ENCODE data around the gene SLC49A4. TPM values are rescaled to one million over a fixed set of nuclear protein-coding genes. Genes with fewer than 3 reads are reported as not detected.
A peak's percentile ranks its signal among the peaks of the same experiment; 100 is the strongest.

SLC49A4 gene
- total RNA-seq, 1 donor = 43.4 TPM

DNA sequence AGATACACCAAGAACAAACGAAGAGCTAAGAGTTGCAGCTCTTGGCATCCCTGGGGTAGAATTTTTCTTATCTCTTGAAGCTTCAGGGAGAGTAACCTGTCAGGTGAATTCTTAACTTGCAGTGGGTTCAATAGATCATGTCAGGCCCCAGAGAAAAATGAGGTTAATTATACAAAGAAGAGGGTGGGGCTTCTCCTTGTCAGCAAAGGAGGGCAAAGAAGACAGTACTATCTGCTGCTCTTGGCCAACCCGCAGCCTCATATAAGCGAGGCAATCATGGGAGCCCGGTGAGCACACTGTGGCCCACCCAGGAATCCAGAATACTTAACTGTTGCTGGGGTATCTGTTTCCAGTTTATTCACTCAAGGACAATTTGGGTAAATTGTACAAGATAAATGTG is 122.5 kb downstream of the SLC49A4 start:
- Histone ChIP-seq H2AFZ (ENCODE audit: low read length) (no peak overlapping the region), H3K9me3 (ENCODE audit: low read depth, low read length) (no peaks in the 10 kb centered on the region), H3K79me2 (ENCODE audit: insufficient read depth, low read length) (no peaks in the 10 kb centered on the region), H3K27ac (ENCODE audit: low read depth, low read length) (no peak overlapping the region), H3K36me3 (ENCODE audit: insufficient read depth, low read length) (no peaks in the 10 kb centered on the region), H3K4me1 (ENCODE audit: insufficient read depth, low read length) (no peaks in the 10 kb centered on the region), H3K27me3 (ENCODE audit: insufficient read depth, low read length) (peaks cover 43% of the 10 kb centered on the region), H3K4me2 (ENCODE audit: insufficient read depth, low read length) (no peak overlapping the region), H3K4me3 (ENCODE audit: insufficient read depth, low read length) (no peak overlapping the region), H4K20me1 (ENCODE audit: insufficient read depth, low read length) (no peaks in the 10 kb centered on the region)
- TF ChIP-seq, protein P1, sequence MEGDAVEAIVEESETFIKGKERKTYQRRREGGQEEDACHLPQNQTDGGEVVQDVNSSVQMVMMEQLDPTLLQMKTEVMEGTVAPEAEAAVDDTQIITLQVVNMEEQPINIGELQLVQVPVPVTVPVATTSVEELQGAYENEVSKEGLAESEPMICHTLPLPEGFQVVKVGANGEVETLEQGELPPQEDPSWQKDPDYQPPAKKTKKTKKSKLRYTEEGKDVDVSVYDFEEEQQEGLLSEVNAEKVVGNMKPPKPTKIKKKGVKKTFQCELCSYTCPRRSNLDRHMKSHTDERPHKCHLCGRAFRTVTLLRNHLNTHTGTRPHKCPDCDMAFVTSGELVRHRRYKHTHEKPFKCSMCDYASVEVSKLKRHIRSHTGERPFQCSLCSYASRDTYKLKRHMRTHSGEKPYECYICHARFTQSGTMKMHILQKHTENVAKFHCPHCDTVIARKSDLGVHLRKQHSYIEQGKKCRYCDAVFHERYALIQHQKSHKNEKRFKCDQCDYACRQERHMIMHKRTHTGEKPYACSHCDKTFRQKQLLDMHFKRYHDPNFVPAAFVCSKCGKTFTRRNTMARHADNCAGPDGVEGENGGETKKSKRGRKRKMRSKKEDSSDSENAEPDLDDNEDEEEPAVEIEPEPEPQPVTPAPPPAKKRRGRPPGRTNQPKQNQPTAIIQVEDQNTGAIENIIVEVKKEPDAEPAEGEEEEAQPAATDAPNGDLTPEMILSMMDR (IDR thresholded peaks at IDR 0.05; ENCODE audit: extremely low read depth, low read depth, low read length) = no peak
- DNase-seq (ENCODE audit: insufficient read length, low spot score, missing footprints) = peak; percentile 47

DNA sequence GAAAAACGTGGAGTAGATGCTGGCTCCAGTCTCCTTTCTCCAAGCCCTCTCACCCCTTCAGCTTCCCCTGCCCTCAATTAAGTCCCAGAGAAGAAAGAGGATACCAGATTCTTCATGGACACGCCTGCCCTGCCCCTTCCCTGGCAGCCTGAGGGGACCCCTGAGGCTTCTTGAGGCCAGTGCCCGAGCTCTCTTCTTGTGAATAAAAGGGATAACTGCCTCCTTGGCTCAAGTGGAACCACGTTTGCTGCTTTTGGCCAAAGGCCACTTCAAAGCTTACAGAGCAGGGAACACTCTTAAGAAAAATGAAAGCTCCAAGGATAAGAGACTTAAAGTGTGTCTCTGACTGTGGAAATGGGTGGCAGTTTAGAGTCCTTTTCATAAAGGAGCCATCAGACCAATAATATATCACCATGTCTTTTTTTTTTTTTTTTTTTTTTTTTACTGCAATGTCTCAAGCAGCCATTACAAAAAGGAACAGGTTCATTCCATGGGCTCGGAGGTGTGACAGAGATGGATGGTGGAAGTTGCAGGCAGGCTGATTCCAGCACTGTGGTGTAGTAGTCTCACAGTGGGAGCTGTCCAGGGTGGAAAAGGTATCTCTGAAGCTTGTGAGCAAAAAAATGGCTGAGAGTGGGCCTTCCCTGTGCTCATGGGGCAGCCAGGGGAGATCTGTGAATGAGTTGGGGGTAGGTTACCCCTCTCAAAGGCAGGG is 123.9 kb downstream of the SLC49A4 start:
- H2AFZ ChIP-seq (ENCODE audit: low read length) = no peak overlapping the region
- no peak overlapping the region for H3K27ac ChIP-seq (ENCODE audit: low read depth, low read length)
- H4K20me1 ChIP-seq (ENCODE audit: insufficient read depth, low read length) = no peaks in the 10 kb centered on the region
- no peaks in the 10 kb centered on the region for H3K36me3 ChIP-seq (ENCODE audit: insufficient read depth, low read length)
- DNase-seq (ENCODE audit: insufficient read length, low spot score, missing footprints) = peak; percentile 68
- no peaks in the 10 kb centered on the region for H3K9me3 ChIP-seq (ENCODE audit: low read depth, low read length)
- no peak overlapping the region for H3K4me3 ChIP-seq (ENCODE audit: insufficient read depth, low read length)
- H3K79me2 ChIP-seq (ENCODE audit: insufficient read depth, low read length) = no peaks in the 10 kb centered on the region
- H3K4me1 ChIP-seq (ENCODE audit: insufficient read depth, low read length) = no peaks in the 10 kb centered on the region
- TF ChIP-seq, protein P1 (IDR thresholded peaks at IDR 0.05; ENCODE audit: extremely low read depth, low read depth, low read length) = no peak
- no peak overlapping the region for H3K4me2 ChIP-seq (ENCODE audit: insufficient read depth, low read length)
- H3K27me3 ChIP-seq (ENCODE audit: insufficient read depth, low read length) = peaks cover 55% of the 10 kb centered on the region

DNA sequence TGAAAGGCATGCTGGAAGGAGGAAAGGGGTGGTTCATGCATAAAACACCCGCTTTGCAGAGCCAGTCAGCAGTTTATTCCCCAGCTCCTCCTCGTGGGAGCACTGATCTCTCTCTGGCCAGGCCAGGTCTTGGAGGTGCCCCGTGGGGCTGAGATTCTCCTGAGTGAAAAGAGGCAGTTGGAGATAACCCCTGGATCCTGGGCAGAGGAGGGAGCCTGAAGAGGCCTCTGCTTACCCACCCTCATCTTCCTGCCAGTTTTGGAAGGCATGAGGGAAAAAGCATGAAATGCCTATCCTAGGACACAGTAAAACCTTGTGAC is 124.4 kb downstream of the SLC49A4 start:
- peaks cover 54% of the 10 kb centered on the region for H3K27me3 ChIP-seq (ENCODE audit: insufficient read depth, low read length)
- no peak overlapping the region for H3K4me2 ChIP-seq (ENCODE audit: insufficient read depth, low read length)
- no peaks in the 10 kb centered on the region for H3K79me2 ChIP-seq (ENCODE audit: insufficient read depth, low read length)
- H2AFZ ChIP-seq (ENCODE audit: low read length) = no peak overlapping the region
- TF ChIP-seq, protein P1 (IDR thresholded peaks at IDR 0.05; ENCODE audit: extremely low read depth, low read depth, low read length) = no peak
- DNase-seq (ENCODE audit: insufficient read length, low spot score, missing footprints) = peak; percentile 27
- no peak overlapping the region for H3K27ac ChIP-seq (ENCODE audit: low read depth, low read length)
- no peaks in the 10 kb centered on the region for H3K4me1 ChIP-seq (ENCODE audit: insufficient read depth, low read length)
- no peaks in the 10 kb centered on the region for H3K9me3 ChIP-seq (ENCODE audit: low read depth, low read length)
- no peaks in the 10 kb centered on the region for H4K20me1 ChIP-seq (ENCODE audit: insufficient read depth, low read length)
- no peak overlapping the region for H3K4me3 ChIP-seq (ENCODE audit: insufficient read depth, low read length)
- no peaks in the 10 kb centered on the region for H3K36me3 ChIP-seq (ENCODE audit: insufficient read depth, low read length)

DNA sequence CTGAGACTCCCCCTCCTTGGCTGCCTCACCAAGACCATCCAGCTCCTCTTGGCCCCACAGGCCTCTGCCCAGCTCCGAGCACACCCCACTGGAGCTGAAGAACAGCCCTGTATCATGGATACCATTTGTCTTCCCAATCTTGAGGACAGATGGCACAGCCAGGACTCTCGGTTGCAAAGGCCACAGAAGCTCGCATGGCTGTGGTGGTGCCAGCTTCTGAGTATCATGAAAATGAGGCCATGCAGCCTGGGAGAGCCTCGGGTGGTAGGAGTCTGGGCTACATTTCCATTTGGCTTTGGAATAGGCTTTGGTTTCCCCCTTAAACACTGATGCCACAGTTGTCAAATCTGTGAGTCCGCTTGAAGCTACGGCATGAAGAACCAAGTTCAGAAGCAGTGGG is 126.1 kb downstream of the SLC49A4 start:
- Histone ChIP-seq H4K20me1 (ENCODE audit: insufficient read depth, low read length) (no peaks in the 10 kb centered on the region), H3K9me3 (ENCODE audit: low read depth, low read length) (no peaks in the 10 kb centered on the region), H3K4me3 (ENCODE audit: insufficient read depth, low read length) (no peak overlapping the region), H3K27ac (ENCODE audit: low read depth, low read length) (no peak overlapping the region), H3K27me3 (ENCODE audit: insufficient read depth, low read length) (peaks cover 53% of the 10 kb centered on the region), H3K4me2 (ENCODE audit: insufficient read depth, low read length) (no peak overlapping the region), H2AFZ (ENCODE audit: low read length) (no peak overlapping the region), H3K79me2 (ENCODE audit: insufficient read depth, low read length) (no peaks in the 10 kb centered on the region), H3K4me1 (ENCODE audit: insufficient read depth, low read length) (no peaks in the 10 kb centered on the region), H3K36me3 (ENCODE audit: insufficient read depth, low read length) (no peaks in the 10 kb centered on the region)
- peak; percentile 4 for DNase-seq (ENCODE audit: insufficient read length, low spot score, missing footprints)
- TF ChIP-seq, protein P1 (IDR thresholded peaks at IDR 0.05; ENCODE audit: extremely low read depth, low read depth, low read length) = no peak

Measured in osteoblast (primary cell).